Hepatocyte (in vitro differentiated cells): ENCODE results near the gene PPHLN1. TPM values are rescaled to one million over a fixed set of nuclear protein-coding genes. Genes with fewer than 3 reads are reported as not detected.

Experiments
- DNase-seq: peaks from one replicate; pipeline ENCODE4 v3.0.0-alpha.2; 2016; ENCODE audit warnings: low spot score
- H2AFZ ChIP-seq: fragments of 200-600 bp; sonication (generic); 2 replicates; pipeline ENCODE4 v1.6.0; 2016; ENCODE audit warnings: antibody characterized with exemption, mild to moderate bottlenecking
- H3K27ac ChIP-seq: fragments of 200-600 bp; sonication (generic); 2 replicates; pipeline ENCODE4 v1.5.1; 2016; ENCODE audit warnings: mild to moderate bottlenecking
- H3K27me3 ChIP-seq: fragments of 200-600 bp; sonication (generic); 2 replicates; pipeline ENCODE4 v1.6.1; 2016
- H3K36me3 ChIP-seq: fragments of 200-600 bp; sonication (generic); replicated peaks from 2 replicates; pipeline ENCODE4 v1.5.1; 2016; ENCODE audit warnings: low read depth; ENCODE audit not compliant: insufficient read depth
- H3K4me1 ChIP-seq: fragments of 200-600 bp; sonication (generic); 2 replicates; pipeline ENCODE4 v1.5.1; 2016; ENCODE audit warnings: mild to moderate bottlenecking, moderate library complexity; ENCODE audit not compliant: insufficient read depth
- H3K4me2 ChIP-seq: fragments of 200-600 bp; sonication (generic); 2 replicates; pipeline ENCODE4 v1.6.0; 2016
- H3K4me3 ChIP-seq: fragments of 200-600 bp; sonication (generic); 2 replicates; pipeline ENCODE4 v1.5.1; 2016; ENCODE audit warnings: mild to moderate bottlenecking
- H3K79me2 ChIP-seq: fragments of 200-600 bp; sonication (generic); 2 replicates; pipeline ENCODE4 v1.6.0; 2017; ENCODE audit warnings: mild to moderate bottlenecking
- H3K9me2 ChIP-seq: fragments of 200-600 bp; sonication (generic); replicated peaks from 2 replicates; pipeline ENCODE4 v1.6.0; 2017; ENCODE audit warnings: mild to moderate bottlenecking; ENCODE audit not compliant: insufficient read depth
- H3K9me3 ChIP-seq: fragments of 200-600 bp; sonication (generic); 2 replicates; pipeline ENCODE4 v1.5.1; 2016; ENCODE audit warnings: low read depth, mild to moderate bottlenecking
- H4K20me1 ChIP-seq: fragments of 200-600 bp; sonication (generic); 2 replicates; pipeline ENCODE4 v1.6.0; 2016; ENCODE audit warnings: mild to moderate bottlenecking; ENCODE audit not compliant: insufficient read depth, poor library complexity, severe bottlenecking
- EZH2 ChIP-seq: fragments of 200-600 bp; sonication (generic); IDR thresholded peaks from 2 replicates; pipeline ENCODE4 v1.6.1; 2016; ENCODE audit warnings: antibody characterized with exemption, mild to moderate bottlenecking, borderline replicate concordance
- EZH2phosphoT487 ChIP-seq: fragments of 200-600 bp; sonication (generic); IDR thresholded peaks from one replicate; pipeline ENCODE4 v1.6.1; 2018; ENCODE audit warnings: antibody characterized with exemption, mild to moderate bottlenecking, low read depth, moderate library complexity; ENCODE audit not compliant: unreplicated experiment, severe bottlenecking
- WGBS: methylation state at CpG from one replicate; pipeline ENCODE4 v1.1.6; 2016; ENCODE audit warnings: low lambda C conversion rate; ENCODE audit errors: missing lambda C conversion rate; 5-methylcytosine and 5-hydroxymethylcytosine counted together
- polyA plus RNA-seq: library from polyadenylated mRNA; unstranded; fragments of >200 nt; fragmentation: Nextera tagmentation; extraction: Ambion mirVana; gene quantifications from 2 replicates; pipeline ENCODE4 v1.2.1, GENCODE V29; 2016
- total RNA-seq: library from RNA; depleted of rRNA; stranded (reverse); fragments of >200 nt; gene quantifications from 2 replicates; pipeline ENCODE4 v1.2.3, GENCODE V29; 2014
- TF ChIP-seq, protein P1 (sequence below): fragments of 200-600 bp; sonication (generic); IDR thresholded peaks from 2 replicates; pipeline ENCODE4 v1.5.1; 2016; ENCODE audit warnings: antibody characterized with exemption, mild to moderate bottlenecking; ENCODE audit not compliant: poor library complexity

PPHLN1 gene
- total and polyA plus RNA-seq, 2 experiments from 2014 or later, result 38.1 to 65.4 TPM

- H3K36me3 ChIP-seq, result no peaks in the 10 kb centered on the region
These were observed 106.7 kb downstream of the PPHLN1 start for GRCh38 chr12:42432517-42433140.

DNA sequence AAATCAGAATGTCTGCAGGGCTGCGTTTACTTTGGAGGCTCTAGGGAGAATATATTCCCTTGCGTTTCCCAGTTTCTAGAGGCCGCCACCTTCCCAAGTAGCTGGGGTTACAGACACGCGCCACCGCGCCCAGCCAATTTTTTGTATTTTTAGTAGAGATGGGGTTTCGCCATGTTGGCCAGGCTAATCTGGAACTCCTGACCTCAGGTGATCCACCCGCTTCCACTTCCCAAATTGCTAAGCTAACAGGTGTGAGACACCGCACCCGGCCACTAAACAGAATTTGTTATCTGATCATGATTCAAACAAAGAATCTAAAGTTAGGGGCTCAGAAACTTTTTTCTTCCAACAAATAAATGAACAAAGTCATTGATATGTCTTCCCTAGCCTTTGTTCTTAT is 114.6 kb downstream of the PPHLN1 start:
- no peaks in the 10 kb centered on the region for H3K9me2 ChIP-seq
- WGBS, result 97% methylated on average over 11 of the region's 11 CpGs
- H3K79me2 ChIP-seq, result no peaks in the 10 kb centered on the region
- no peak for DNase-seq
- no peaks in the 10 kb centered on the region for H3K36me3 ChIP-seq
- no peaks in the 10 kb centered on the region for H4K20me1 ChIP-seq
- no peak overlapping the region for H3K4me2 ChIP-seq
- no peak overlapping the region for H2AFZ ChIP-seq
- no peak overlapping the region for H3K27ac ChIP-seq
- no peak for TF ChIP-seq EZH2
- TF ChIP-seq, protein P1, sequence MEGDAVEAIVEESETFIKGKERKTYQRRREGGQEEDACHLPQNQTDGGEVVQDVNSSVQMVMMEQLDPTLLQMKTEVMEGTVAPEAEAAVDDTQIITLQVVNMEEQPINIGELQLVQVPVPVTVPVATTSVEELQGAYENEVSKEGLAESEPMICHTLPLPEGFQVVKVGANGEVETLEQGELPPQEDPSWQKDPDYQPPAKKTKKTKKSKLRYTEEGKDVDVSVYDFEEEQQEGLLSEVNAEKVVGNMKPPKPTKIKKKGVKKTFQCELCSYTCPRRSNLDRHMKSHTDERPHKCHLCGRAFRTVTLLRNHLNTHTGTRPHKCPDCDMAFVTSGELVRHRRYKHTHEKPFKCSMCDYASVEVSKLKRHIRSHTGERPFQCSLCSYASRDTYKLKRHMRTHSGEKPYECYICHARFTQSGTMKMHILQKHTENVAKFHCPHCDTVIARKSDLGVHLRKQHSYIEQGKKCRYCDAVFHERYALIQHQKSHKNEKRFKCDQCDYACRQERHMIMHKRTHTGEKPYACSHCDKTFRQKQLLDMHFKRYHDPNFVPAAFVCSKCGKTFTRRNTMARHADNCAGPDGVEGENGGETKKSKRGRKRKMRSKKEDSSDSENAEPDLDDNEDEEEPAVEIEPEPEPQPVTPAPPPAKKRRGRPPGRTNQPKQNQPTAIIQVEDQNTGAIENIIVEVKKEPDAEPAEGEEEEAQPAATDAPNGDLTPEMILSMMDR, result no peak
- no peak for TF ChIP-seq EZH2phosphoT487
- H3K4me1 ChIP-seq, result no peaks in the 10 kb centered on the region
- H3K9me3 ChIP-seq, result no peaks in the 10 kb centered on the region
- no peak overlapping the region for H3K4me3 ChIP-seq
- H3K27me3 ChIP-seq, result no peaks in the 10 kb centered on the region

More at GRCh38 chr12:42432517-42433140, 106.7 kb downstream of the PPHLN1 start:
- Histone ChIP-seq H3K27me3 (no peaks in the 10 kb centered on the region), H3K4me3 (no peak overlapping the region), H3K9me3 (no peaks in the 10 kb centered on the region), H4K20me1 (no peaks in the 10 kb centered on the region), H2AFZ (no peak overlapping the region), H3K9me2 (no peaks in the 10 kb centered on the region), H3K79me2 (no peaks in the 10 kb centered on the region), H3K4me2 (no peak overlapping the region), H3K4me1 (no peaks in the 10 kb centered on the region), H3K27ac (no peak overlapping the region)
- no peak for DNase-seq
- over 99% methylated on average over 5 of the region's 5 CpGs for WGBS
- TF ChIP-seq, protein P1, result no peak
- TF ChIP-seq EZH2phosphoT487 (no peak), EZH2 (no peak)

GRCh38 chr12:42442311-42442759 is 116.4 kb downstream of the PPHLN1 start:
- Histone ChIP-seq H3K9me2 (no peaks in the 10 kb centered on the region), H3K79me2 (no peaks in the 10 kb centered on the region), H3K27ac (peak overlapping the region; percentile 22), H3K27me3 (no peaks in the 10 kb centered on the region), H2AFZ (no peak overlapping the region), H4K20me1 (no peaks in the 10 kb centered on the region), H3K4me3 (no peak overlapping the region), H3K36me3 (no peaks in the 10 kb centered on the region), H3K4me1 (no peaks in the 10 kb centered on the region), H3K4me2 (peak overlapping the region; percentile 65), H3K9me3 (no peaks in the 10 kb centered on the region)
- whole genome bisulfite sequencing, result 60% methylated on average over 19 of the region's 19 CpGs
- TF ChIP-seq EZH2phosphoT487 (no peak), EZH2 (no peak)
- TF ChIP-seq, protein P1, result no peak
- peak; percentile 32 for DNase-seq
